HEK293 (cell line): ENCODE results near the gene MAIP1.

ENCODE experiments used
- CTCF ChIA-PET: fragments of 350-600 bp; formaldehyde crosslinking; extraction: SDS; loops from one replicate; lab custom pipeline; 2021; ENCODE audit warnings: antibody characterized with exemption; lab: Yijun Ruan, JAX
- POLR2A ChIA-PET: fragments of 300-600 bp; formaldehyde crosslinking; extraction: SDS; loops from one replicate; lab custom pipeline; 2020; ENCODE audit warnings: antibody characterized with exemption, inconsistent platforms; lab: Yijun Ruan, JAX
- H3K27ac ChIP-seq: fragments of 200-500 bp; sonication (Bioruptor generic); 2 replicates; pipeline ENCODE4 v1.5.1; 2014; ENCODE audit warnings: low read depth, low read length, control low read depth, inconsistent platforms; ENCODE audit errors: extremely low read depth
- H3K36me3 ChIP-seq, 2 experiments: fragments of 200-500 bp in 1 of 2; sonication (Bioruptor generic) in 1 of 2; 1 replicate in 1 of 2; 2 replicates in 1 of 2; pipeline ENCODE4 v1.5.1; 2014 to 2017; ENCODE audit warnings: inconsistent platforms in 2 of 2, low read length in 2 of 2; ENCODE audit not compliant: control insufficient read depth in 2 of 2, insufficient read depth in 1 of 2
- H3K4me1 ChIP-seq: fragments of 200-500 bp; sonication (Bioruptor generic); 2 replicates; pipeline ENCODE4 v1.5.1; 2014; ENCODE audit warnings: mild to moderate bottlenecking, low read length, inconsistent platforms; ENCODE audit not compliant: control insufficient read depth, insufficient read depth
- H3K4me3 ChIP-seq: 2 replicates; pipeline ENCODE4 v1.5.1; 2011; ENCODE audit warnings: low read depth, mild to moderate bottlenecking, control low read depth, low read length, moderate library complexity
- H3K9me3 ChIP-seq: fragments of 200-500 bp; sonication (Bioruptor generic); 2 replicates; pipeline ENCODE4 v1.5.1; 2014; ENCODE audit warnings: low read depth, low read length, inconsistent platforms; ENCODE audit not compliant: control insufficient read depth, insufficient read depth
- GLI2 ChIP-seq: fragments of 450-650 bp; formaldehyde crosslinking; IDR thresholded peaks from 2 replicates; pipeline ENCODE4; 2017; ENCODE audit warnings: missing biosample characterization, missing genetic modification characterization, low read depth, borderline replicate concordance
- HOXD13 ChIP-seq: sonication (generic); formaldehyde crosslinking; IDR thresholded peaks from 2 replicates; pipeline ENCODE4 v1.8.0; 2022; ENCODE audit warnings: missing genetic modification reagents, borderline replicate concordance
- OVOL3 ChIP-seq: fragments of 450-650 bp; formaldehyde crosslinking; IDR thresholded peaks from 2 replicates; pipeline ENCODE4 v1.5.1; 2016; ENCODE audit warnings: missing biosample characterization, missing genetic modification characterization
- RBAK ChIP-seq: fragments of 450-650 bp; formaldehyde crosslinking; IDR thresholded peaks from 2 replicates; pipeline ENCODE4 v1.5.1; 2016; ENCODE audit warnings: missing biosample characterization, missing genetic modification characterization
- SETDB1 ChIP-seq: IDR thresholded peaks from one replicate; pipeline ENCODE4 v1.6.1; 2017; ENCODE audit warnings: mild to moderate bottlenecking, low read length, moderate library complexity, mixed read lengths; ENCODE audit not compliant: insufficient read length
- SP2 ChIP-seq: fragments of 450-650 bp; formaldehyde crosslinking; IDR thresholded peaks from 2 replicates; pipeline ENCODE4 v1.5.1; 2016; ENCODE audit warnings: missing biosample characterization, missing genetic modification characterization
- SP7 ChIP-seq: fragments of 450-650 bp; formaldehyde crosslinking; IDR thresholded peaks from 2 replicates; pipeline ENCODE4 v1.5.1; 2016; ENCODE audit warnings: missing biosample characterization, missing genetic modification characterization
- TCF7L2 ChIP-seq: IDR thresholded peaks from 2 replicates; pipeline ENCODE4 v1.6.1; 2011; ENCODE audit warnings: low read depth, mild to moderate bottlenecking, inconsistent platforms, low read length, moderate library complexity, borderline replicate concordance
- ZBTB8A ChIP-seq: fragments of 450-650 bp; formaldehyde crosslinking; IDR thresholded peaks from 2 replicates; pipeline ENCODE4 v1.5.1; 2016; ENCODE audit warnings: missing biosample characterization, missing genetic modification characterization
- ZFHX2 ChIP-seq: fragments of 450-650 bp; formaldehyde crosslinking; conservative IDR thresholded peaks from 2 replicates; pipeline ENCODE4 v1.5.1; 2016; ENCODE audit warnings: missing biosample characterization, missing genetic modification characterization
- ZNF174 ChIP-seq: fragments of 450-650 bp; formaldehyde crosslinking; IDR thresholded peaks from 2 replicates; pipeline ENCODE4 v1.5.0; 2017; ENCODE audit warnings: missing biosample characterization, mild to moderate bottlenecking, missing genetic modification characterization
- ZNF274 ChIP-seq, 2 experiments: fragments of 200-500 bp in 1 of 2; fragments of 450-650 bp in 1 of 2; sonication (Bioruptor generic) in 1 of 2; formaldehyde crosslinking in 1 of 2; IDR thresholded peaks; 2 replicates each; pipeline versions ENCODE4 v1.5.1 to v1.6.1; 2014 to 2016; ENCODE audit warnings: borderline replicate concordance in 1 of 2, inconsistent platforms in 1 of 2, low read length in 1 of 2, missing biosample characterization in 1 of 2, missing genetic modification characterization in 1 of 2
- ZNF394 ChIP-seq: fragments of 450-650 bp; formaldehyde crosslinking; IDR thresholded peaks from 2 replicates; pipeline ENCODE4 v1.5.1; 2016; ENCODE audit warnings: missing biosample characterization, missing genetic modification characterization, mild to moderate bottlenecking, moderate library complexity, borderline replicate concordance
- ZNF544 ChIP-seq: fragments of 450-650 bp; formaldehyde crosslinking; IDR thresholded peaks from 2 replicates; pipeline ENCODE4 v1.5.0; 2017; ENCODE audit warnings: missing biosample characterization, missing genetic modification characterization
- ZNF548 ChIP-seq: fragments of 450-650 bp; formaldehyde crosslinking; IDR thresholded peaks from 2 replicates; pipeline ENCODE4 v1.5.1; 2016; ENCODE audit warnings: missing biosample characterization, missing genetic modification characterization
- ZNF654 ChIP-seq: fragments of 450-650 bp; formaldehyde crosslinking; IDR thresholded peaks from 2 replicates; pipeline ENCODE4 v1.5.1; 2016; ENCODE audit warnings: low read depth, missing biosample characterization, missing genetic modification characterization
- ZNF707 ChIP-seq: fragments of 450-650 bp; formaldehyde crosslinking; IDR thresholded peaks from 2 replicates; pipeline ENCODE4 v1.5.1; 2016; ENCODE audit warnings: missing biosample characterization, missing genetic modification characterization
- ZNF843 ChIP-seq: fragments of 450-650 bp; formaldehyde crosslinking; IDR thresholded peaks from 2 replicates; pipeline ENCODE4 v1.5.1; 2016; ENCODE audit warnings: missing biosample characterization, missing genetic modification characterization
- ZSCAN23 ChIP-seq: fragments of 450-650 bp; formaldehyde crosslinking; IDR thresholded peaks from 2 replicates; pipeline ENCODE4 v1.5.1; 2016; ENCODE audit warnings: missing biosample characterization, missing genetic modification characterization
- TF ChIP-seq, protein P1 (sequence below): fragments of 450-650 bp; formaldehyde crosslinking; IDR thresholded peaks from 2 replicates; pipeline ENCODE4 v1.5.1; 2017; ENCODE audit warnings: missing biosample characterization, missing genetic modification characterization
- TF ChIP-seq, protein P2 (sequence below): fragments of 450-650 bp; formaldehyde crosslinking; IDR thresholded peaks from 2 replicates; pipeline ENCODE4 v1.5.1; 2017; ENCODE audit warnings: missing biosample characterization, missing genetic modification characterization
- TF ChIP-seq, protein P3 (sequence below): fragments of 450-650 bp; formaldehyde crosslinking; IDR thresholded peaks from 2 replicates; pipeline ENCODE4 v1.5.1; 2016; ENCODE audit warnings: missing biosample characterization, missing genetic modification characterization, low read depth
- TF ChIP-seq, protein P4 (sequence below): fragments of 450-650 bp; formaldehyde crosslinking; IDR thresholded peaks from 2 replicates; pipeline ENCODE4 v1.5.1; 2017; ENCODE audit warnings: missing biosample characterization, missing genetic modification characterization
- TF ChIP-seq, protein P5 (sequence below): fragments of 450-650 bp; formaldehyde crosslinking; IDR thresholded peaks from 2 replicates; pipeline ENCODE4 v1.5.1; 2016; ENCODE audit warnings: missing biosample characterization, missing genetic modification characterization

MAIP1 gene

DNA sequence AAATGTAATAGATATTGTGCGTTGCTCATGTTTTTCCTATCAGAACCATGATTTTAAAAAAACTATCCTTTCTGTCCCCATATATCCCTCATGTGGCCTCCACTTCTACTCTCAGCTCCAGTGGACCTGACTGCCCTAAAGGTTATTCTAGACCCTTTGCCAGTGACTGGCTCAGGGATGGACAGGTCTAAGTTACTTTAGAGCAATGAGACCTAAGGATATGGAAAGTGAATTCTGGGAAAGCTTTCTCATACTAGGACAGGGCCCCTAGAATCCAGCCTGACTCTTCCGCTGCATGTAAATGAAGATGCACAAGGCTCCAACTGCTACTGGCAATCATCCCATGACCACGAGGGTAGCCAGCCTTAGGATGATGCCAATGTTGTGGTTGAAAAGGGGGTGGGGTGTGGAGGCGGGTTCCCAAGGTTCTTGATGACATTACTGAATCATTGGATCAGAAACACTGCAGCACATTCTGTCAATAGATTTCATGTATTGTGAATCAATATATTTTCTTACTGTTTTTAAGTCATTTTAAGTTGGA lies 23.0 kb upstream of the MAIP1 start:
- H3K4me3 ChIP-seq, result no peak overlapping the region
- no peaks in the 10 kb centered on the region for H3K9me3 ChIP-seq
- TF ChIP-seq ZFHX2 (0 out of 2 replicates have a peak, but pooled peaks have one; percentile 8), ZNF174 (tag by site-specific recombination) (no peak), OVOL3 (tag by site-specific recombination) (no peak)
- TF ChIP-seq, all 188 proteins: peak for 1
- CTCF ChIA-PET, result no interaction called here
- no peaks in the 10 kb centered on the region for H3K4me1 ChIP-seq
- H3K27ac ChIP-seq, result no peak overlapping the region
- peaks cover 52 to 53% of the 10 kb centered on the region in 2 experiments for H3K36me3 ChIP-seq
- POLR2A ChIA-PET, result no interaction called here

DNA sequence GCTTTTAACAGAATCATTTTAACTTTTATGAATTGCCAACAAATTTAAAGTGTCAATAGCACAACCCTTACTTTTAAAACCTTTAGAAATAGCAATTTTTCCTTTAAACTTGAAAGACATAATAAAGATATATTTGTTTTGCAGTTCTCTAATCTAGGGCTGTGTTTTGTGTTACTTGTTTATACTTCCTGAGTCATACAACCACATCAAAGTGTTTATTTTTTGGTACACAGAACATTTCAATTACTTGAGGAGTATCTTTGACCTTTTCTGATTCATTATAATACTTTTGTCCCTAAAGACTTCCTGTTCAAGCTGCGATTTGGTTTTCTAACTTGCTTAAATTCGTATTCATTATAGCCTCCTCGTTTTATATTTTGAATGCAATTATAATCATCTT lies 21.9 kb upstream of the MAIP1 start:
- no peak overlapping the region for H3K27ac ChIP-seq
- CTCF ChIA-PET, result interaction anchor here (0.6 kb wide), 1 partner anchor 66 kb away, joined by 4 read pairs; no protein-coding TSS in a partner anchor
- peaks cover 52 to 61% of the 10 kb centered on the region in 2 experiments for H3K36me3 ChIP-seq
- TF ChIP-seq SP7 (tag by site-specific recombination), result peak; percentile 63; the same call in 1 of the 2 replicates
- TF ChIP-seq, protein P1, sequence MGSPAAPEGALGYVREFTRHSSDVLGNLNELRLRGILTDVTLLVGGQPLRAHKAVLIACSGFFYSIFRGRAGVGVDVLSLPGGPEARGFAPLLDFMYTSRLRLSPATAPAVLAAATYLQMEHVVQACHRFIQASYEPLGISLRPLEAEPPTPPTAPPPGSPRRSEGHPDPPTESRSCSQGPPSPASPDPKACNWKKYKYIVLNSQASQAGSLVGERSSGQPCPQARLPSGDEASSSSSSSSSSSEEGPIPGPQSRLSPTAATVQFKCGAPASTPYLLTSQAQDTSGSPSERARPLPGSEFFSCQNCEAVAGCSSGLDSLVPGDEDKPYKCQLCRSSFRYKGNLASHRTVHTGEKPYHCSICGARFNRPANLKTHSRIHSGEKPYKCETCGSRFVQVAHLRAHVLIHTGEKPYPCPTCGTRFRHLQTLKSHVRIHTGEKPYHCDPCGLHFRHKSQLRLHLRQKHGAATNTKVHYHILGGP (tag by site-specific recombination), result no peak
- TF ChIP-seq TCF7L2, result peak; percentile 54; the same call in 1 of the 2 replicates
- TF ChIP-seq ZNF843 (tag by site-specific recombination), result no peak
- TF ChIP-seq, protein P2, sequence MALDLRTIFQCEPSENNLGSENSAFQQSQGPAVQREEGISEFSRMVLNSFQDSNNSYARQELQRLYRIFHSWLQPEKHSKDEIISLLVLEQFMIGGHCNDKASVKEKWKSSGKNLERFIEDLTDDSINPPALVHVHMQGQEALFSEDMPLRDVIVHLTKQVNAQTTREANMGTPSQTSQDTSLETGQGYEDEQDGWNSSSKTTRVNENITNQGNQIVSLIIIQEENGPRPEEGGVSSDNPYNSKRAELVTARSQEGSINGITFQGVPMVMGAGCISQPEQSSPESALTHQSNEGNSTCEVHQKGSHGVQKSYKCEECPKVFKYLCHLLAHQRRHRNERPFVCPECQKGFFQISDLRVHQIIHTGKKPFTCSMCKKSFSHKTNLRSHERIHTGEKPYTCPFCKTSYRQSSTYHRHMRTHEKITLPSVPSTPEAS (tag by site-specific recombination), result no peak
- no peak for TF ChIP-seq RBAK (tag by site-specific recombination)
- no peak for TF ChIP-seq ZNF544 (tag by site-specific recombination)
- no peak for TF ChIP-seq ZFHX2
- TF ChIP-seq, protein P3, sequence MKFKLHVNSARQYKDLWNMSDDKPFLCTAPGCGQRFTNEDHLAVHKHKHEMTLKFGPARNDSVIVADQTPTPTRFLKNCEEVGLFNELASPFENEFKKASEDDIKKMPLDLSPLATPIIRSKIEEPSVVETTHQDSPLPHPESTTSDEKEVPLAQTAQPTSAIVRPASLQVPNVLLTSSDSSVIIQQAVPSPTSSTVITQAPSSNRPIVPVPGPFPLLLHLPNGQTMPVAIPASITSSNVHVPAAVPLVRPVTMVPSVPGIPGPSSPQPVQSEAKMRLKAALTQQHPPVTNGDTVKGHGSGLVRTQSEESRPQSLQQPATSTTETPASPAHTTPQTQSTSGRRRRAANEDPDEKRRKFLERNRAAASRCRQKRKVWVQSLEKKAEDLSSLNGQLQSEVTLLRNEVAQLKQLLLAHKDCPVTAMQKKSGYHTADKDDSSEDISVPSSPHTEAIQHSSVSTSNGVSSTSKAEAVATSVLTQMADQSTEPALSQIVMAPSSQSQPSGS (tag by site-specific recombination), result no peak
- TF ChIP-seq ZBTB8A (tag by site-specific recombination), result no peak
- no peak for TF ChIP-seq HOXD13 (CRISPR knock-in tag)
- TF ChIP-seq SP2 (tag by site-specific recombination), result 0 out of 2 replicates have a peak, but pooled peaks have one; percentile 25
- no peak for TF ChIP-seq ZNF548 (tag by site-specific recombination)
- no peak for TF ChIP-seq SETDB1
- TF ChIP-seq ZNF394 (tag by site-specific recombination), result 0 out of 2 replicates have a peak, but pooled peaks have one; percentile 31
- TF ChIP-seq, protein P4, sequence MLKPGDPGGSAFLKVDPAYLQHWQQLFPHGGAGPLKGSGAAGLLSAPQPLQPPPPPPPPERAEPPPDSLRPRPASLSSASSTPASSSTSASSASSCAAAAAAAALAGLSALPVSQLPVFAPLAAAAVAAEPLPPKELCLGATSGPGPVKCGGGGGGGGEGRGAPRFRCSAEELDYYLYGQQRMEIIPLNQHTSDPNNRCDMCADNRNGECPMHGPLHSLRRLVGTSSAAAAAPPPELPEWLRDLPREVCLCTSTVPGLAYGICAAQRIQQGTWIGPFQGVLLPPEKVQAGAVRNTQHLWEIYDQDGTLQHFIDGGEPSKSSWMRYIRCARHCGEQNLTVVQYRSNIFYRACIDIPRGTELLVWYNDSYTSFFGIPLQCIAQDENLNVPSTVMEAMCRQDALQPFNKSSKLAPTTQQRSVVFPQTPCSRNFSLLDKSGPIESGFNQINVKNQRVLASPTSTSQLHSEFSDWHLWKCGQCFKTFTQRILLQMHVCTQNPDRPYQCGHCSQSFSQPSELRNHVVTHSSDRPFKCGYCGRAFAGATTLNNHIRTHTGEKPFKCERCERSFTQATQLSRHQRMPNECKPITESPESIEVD (tag by site-specific recombination), result peak; percentile 55
- no peak for TF ChIP-seq ZNF274 (IDR thresholded peaks at IDR 0.05; ENCODE audit: low read length)
- TF ChIP-seq ZNF274 (tag by site-specific recombination; IDR thresholded peaks at IDR 0.05; ENCODE audit: borderline replicate concordance), result no peak
- no peak for TF ChIP-seq ZSCAN23 (tag by site-specific recombination)
- TF ChIP-seq, protein P5, sequence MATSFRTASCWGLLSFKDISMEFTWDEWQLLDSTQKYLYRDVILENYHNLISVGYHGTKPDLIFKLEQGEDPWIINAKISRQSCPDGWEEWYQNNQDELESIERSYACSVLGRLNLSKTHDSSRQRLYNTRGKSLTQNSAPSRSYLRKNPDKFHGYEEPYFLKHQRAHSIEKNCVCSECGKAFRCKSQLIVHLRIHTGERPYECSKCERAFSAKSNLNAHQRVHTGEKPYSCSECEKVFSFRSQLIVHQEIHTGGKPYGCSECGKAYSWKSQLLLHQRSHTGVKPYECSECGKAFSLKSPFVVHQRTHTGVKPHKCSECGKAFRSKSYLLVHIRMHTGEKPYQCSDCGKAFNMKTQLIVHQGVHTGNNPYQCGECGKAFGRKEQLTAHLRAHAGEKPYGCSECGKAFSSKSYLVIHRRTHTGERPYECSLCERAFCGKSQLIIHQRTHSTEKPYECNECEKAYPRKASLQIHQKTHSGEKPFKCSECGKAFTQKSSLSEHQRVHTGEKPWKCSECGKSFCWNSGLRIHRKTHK, result no peak
- no peak for TF ChIP-seq ZNF707
- TF ChIP-seq GLI2 (tag by site-specific recombination), result no peak
- no peak for TF ChIP-seq ZNF654 (tag by site-specific recombination)

More for the DNA sequence above, 21.9 kb upstream of the MAIP1 start:
- POLR2A ChIA-PET, result no interaction called here
- no peak overlapping the region for H3K4me3 ChIP-seq
- no peaks in the 10 kb centered on the region for H3K9me3 ChIP-seq
- no peaks in the 10 kb centered on the region for H3K4me1 ChIP-seq
